Prostate gland (tissue), 2 donors: ENCODE data around the gene CPLX1.

ENCODE experiments used
- CTCF ChIP-seq, 4 experiments: fragments of 200-600 bp in 2 of 4; fragments of 450-650 bp in 2 of 4; sonication (generic) in 2 of 4; IDR thresholded peaks; 1 replicate in 3 of 4; 2 replicates in 1 of 4; pipeline ENCODE4 v1.5.1; 2016 to 2019; ENCODE audit warnings: antibody characterized with exemption in 4 of 4, mild to moderate bottlenecking in 2 of 4, moderate library complexity in 2 of 4
- POLR2A ChIP-seq: fragments of 450-650 bp; IDR thresholded peaks from one replicate; pipeline ENCODE4 v1.6.1; 2016; ENCODE audit warnings: antibody characterized with exemption, mild to moderate bottlenecking
- POLR2AphosphoS5 ChIP-seq: sonication (generic); formaldehyde crosslinking; IDR thresholded peaks from one replicate; pipeline ENCODE4 v1.6.1; 2017; ENCODE audit warnings: antibody characterized with exemption

GRCh38 chr4:769511-769910 lies 56.4 kb downstream of the CPLX1 start:
- TF ChIP-seq CTCF (IDR thresholded peaks at IDR 0.05): no peak
- TF ChIP-seq POLR2A: no peak
- TF ChIP-seq POLR2AphosphoS5: no peak
